C4-2B (cell line): ENCODE results near the gene ALDOA.

ENCODE experiments used
- CTCF ChIP-seq: fragments of 450-650 bp; conservative IDR thresholded peaks from 2 replicates; pipeline ENCODE4 v1.5.1; 2017; ENCODE audit warnings: mild to moderate bottlenecking
- ZFX ChIP-seq: fragments of 450-650 bp; IDR thresholded peaks from 2 replicates; pipeline ENCODE4 v1.6.1; 2017

- no peak for TF ChIP-seq CTCF
- no peak for TF ChIP-seq ZFX
Measured at GRCh38 chr16:30016555-30017276, 48.8 kb upstream of the ALDOA start.
